ENCODE data around the gene TFAP2E. TPM values are rescaled to one million over a fixed set of nuclear protein-coding genes. Genes with fewer than 3 reads are reported as not detected.

TFAP2E gene
- total RNA-seq, 6 donors from 2014 or later, result 1.1 to 7.3 (median 2.0) TPM

GRCh38 chr1:35564884-35565741 is 8.0 kb upstream of the TFAP2E start:
- Histone ChIP-seq H3K4me1 (peaks cover 0 to 15% (median 1%) of the 10 kb centered on the region in 4 donors), H3K36me3 (peaks cover 0 to 45% (median 14%) of the 10 kb centered on the region in 4 donors), H3K27ac (no peak overlapping the region), H3K27me3 (no peaks in the 10 kb centered on the region), H3K4me3 (no peak overlapping the region), H3K9me3 (no peaks in the 10 kb centered on the region)
- peak in 1 of 2 donors; percentile 77 for DNase-seq
- peak in 1 of 6 experiments; percentile 10 for TF ChIP-seq CTCF (IDR thresholded peaks at IDR 0.05)
- TF ChIP-seq POLR2A (IDR thresholded peaks at IDR 0.05), result no peak
- ATAC-seq (ENCODE audit: low FRiP score in 2 of 2), result no peak
- 86 to 91% methylated on average over 13 to 20 of the region's 28 CpGs for whole genome bisulfite sequencing, 2 donors

- H3K9me3 ChIP-seq, result no peaks in the 10 kb centered on the region
- TF ChIP-seq POLR2AphosphoS5 (IDR thresholded peaks at IDR 0.05) (no peak), EP300 (IDR thresholded peaks at IDR 0.05) (no peak), POLR2A (IDR thresholded peaks at IDR 0.05) (no peak), CTCF (IDR thresholded peaks at IDR 0.05) (no peak)
- DNase-seq (peak in 1 of 2 donors; percentile 41), ATAC-seq (ENCODE audit: low FRiP score in 2 of 2) (no peak)
- H3K27ac ChIP-seq, result no peak overlapping the region
- peaks cover 0 to 45% (median 14%) of the 10 kb centered on the region in 4 donors for H3K36me3 ChIP-seq
- WGBS, 2 donors, result 94% methylated on average over 11 of the region's 11 CpGs; no CpG with 5 or more reads in 1 of the 2 donors
- peaks cover 0 to 9% (median under 1%) of the 10 kb centered on the region in 4 donors for H3K4me1 ChIP-seq
- no peaks in the 10 kb centered on the region for H3K27me3 ChIP-seq
- no peak overlapping the region for H3K4me3 ChIP-seq
Observed at GRCh38 chr1:35565742-35566133, 7.4 kb upstream of the TFAP2E start.

DNA sequence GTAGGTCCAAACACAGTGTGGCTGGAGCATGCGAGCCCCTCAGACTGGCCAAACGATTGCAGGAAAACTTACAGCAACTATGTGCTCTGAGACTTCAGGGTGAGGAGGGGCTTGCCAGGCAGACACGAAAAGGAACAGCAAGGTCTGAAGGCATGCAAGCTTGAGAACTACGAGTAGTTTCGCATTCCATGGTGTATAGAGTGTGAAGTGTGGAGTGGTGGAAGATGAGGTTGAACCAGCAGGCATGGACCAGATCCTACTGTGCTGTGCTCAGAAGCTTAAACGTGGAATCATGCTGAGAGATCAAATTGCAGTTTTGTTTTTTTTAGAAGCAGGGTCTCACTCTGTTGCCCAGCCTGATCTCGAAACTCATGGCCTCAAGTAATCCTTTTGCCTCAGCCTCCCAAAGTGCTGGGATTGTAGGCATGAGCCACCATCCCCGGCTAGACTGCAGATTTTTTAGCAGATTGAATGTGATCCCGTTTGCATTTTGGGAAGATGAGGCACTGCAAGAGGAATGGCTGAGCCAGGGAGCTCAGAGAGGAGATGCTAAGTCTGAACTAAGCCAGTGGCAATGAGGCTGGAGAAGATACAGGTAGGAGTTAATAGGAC is 5.1 kb upstream of the TFAP2E start:
- peaks cover 5 to 12% (median 7%) of the 10 kb centered on the region in 4 donors for H3K4me1 ChIP-seq
- no peak overlapping the region for H3K4me3 ChIP-seq
- no peaks in the 10 kb centered on the region for H3K9me3 ChIP-seq
- H3K36me3 ChIP-seq, result peaks cover 0 to 30% (median 10%) of the 10 kb centered on the region in 4 donors
- H3K27me3 ChIP-seq, result peaks cover 0 to 2% (median under 1%) of the 10 kb centered on the region in 4 donors
- no peak for TF ChIP-seq EP300 (IDR thresholded peaks at IDR 0.05)
- no peak for TF ChIP-seq CTCF (IDR thresholded peaks at IDR 0.05)
- no peak for TF ChIP-seq POLR2A (IDR thresholded peaks at IDR 0.05)
- no peak for TF ChIP-seq POLR2AphosphoS5 (IDR thresholded peaks at IDR 0.05)
- no peak for ATAC-seq (ENCODE audit: low FRiP score in 2 of 2)
- 73 to 79% methylated on average over 9 of the region's 9 CpGs for WGBS, 2 donors
- H3K27ac ChIP-seq, result no peak overlapping the region
- DNase-seq, result no peak

DNA sequence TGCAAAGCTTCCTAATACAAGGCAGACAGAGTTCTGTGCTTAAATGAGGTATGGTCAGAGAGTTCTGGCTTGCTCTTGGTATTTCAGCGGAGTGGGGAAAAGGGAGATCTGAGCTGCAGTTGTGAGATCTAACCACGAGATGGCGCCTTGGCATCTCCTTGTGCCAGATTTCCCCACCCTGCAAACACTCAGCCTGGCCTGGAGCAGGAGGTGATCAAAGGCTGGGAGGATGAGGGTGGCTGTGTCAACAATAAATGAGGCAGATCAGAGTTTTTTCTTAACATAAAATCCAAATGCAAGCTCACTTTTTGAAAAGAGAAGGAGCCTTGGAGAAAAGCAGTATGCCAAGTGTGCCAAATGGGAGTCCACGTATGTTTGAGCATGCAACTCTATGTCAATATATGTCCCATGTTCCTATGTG is 4.1 kb upstream of the TFAP2E start:
- TF ChIP-seq CTCF (IDR thresholded peaks at IDR 0.05) (peak; percentile 78 to 89 (median 84)), POLR2AphosphoS5 (IDR thresholded peaks at IDR 0.05) (no peak), POLR2A (IDR thresholded peaks at IDR 0.05) (no peak)

More for the DNA sequence above, 4.1 kb upstream of the TFAP2E start:
- H3K36me3 ChIP-seq, result peaks cover 0 to 21% (median 8%) of the 10 kb centered on the region in 4 donors
- WGBS, 2 donors, result 19 to 37% methylated on average over 4 of the region's 4 CpGs
- H3K9me3 ChIP-seq, result no peaks in the 10 kb centered on the region
- H3K4me1 ChIP-seq, result peaks cover 9 to 21% (median 15%) of the 10 kb centered on the region in 4 donors
- no peak overlapping the region for H3K4me3 ChIP-seq
- DNase-seq (peak in 1 of 2 donors; percentile 73), ATAC-seq (ENCODE audit: low FRiP score in 2 of 2) (peak; percentile 72 to 78)
- peaks cover 0 to 10% (median 4%) of the 10 kb centered on the region in 4 donors for H3K27me3 ChIP-seq
- no peak overlapping the region for H3K27ac ChIP-seq

Measured in upper lobe of left lung (tissue), 6 donors.